Left renal pelvis (tissue), 4 donors: Measurements from ENCODE around the gene RBP3. TPM values are rescaled to one million over a fixed set of nuclear protein-coding genes. Genes with fewer than 3 reads are reported as not detected.

Experiments used
- DNase-seq, 4 donors: peaks; one replicate each; pipeline ENCODE4 v3.0.0-alpha.2; 2013; ENCODE audit warnings: low read depth in 4 of 4, low spot score in 3 of 4
- polyA plus RNA-seq, 4 donors: library from polyadenylated mRNA; unstranded; fragments of 120-200 nt; gene quantifications; one replicate each; pipeline ENCODE4 v1.2.1, GENCODE V29; 2013; ENCODE audit not compliant: insufficient read length in 4 of 4

The RBP3 gene
- polyA plus RNA-seq, 4 donors: 0.04 to 0.11 (median 0.08) TPM

DNA sequence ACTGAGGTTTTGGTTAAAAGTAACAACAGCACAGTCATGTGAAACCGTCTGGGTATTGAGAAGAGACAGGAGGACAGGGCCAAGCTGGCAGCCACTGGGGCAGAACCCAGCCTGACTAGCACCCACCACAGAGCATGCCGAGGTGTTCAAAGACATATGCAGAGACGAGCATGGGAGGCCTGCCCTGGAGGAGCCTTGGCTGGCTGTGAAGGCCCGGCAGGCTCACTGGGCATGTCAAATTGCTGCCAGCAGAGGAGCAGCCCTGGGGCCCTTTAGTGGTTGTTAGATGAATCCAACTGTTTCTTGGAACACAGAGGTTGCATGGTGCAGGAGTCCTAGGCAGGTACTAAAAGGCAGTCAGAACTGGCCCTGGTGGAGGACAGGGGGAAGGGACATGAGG lies 30.9 kb upstream of the RBP3 start:
- no peak for DNase-seq

DNA sequence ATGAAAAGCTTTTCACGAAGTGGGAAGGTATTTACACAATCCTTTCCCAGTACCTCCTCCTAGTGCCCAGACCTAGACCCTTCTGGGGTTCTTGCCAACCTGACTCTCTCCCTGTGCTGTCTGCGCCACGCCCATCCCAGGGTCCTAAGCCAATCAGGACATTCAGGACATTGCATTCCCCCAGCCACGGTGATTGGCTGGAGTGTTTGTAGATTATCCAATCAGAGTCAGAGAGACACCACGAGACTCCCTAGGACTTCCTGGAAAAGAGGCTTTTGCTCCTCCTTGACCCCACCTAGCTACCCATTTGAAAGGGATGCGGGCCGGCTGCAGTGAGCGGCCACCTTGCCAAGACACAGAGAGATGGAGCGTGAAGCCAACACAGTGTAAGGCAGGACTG lies 29.5 kb upstream of the RBP3 start:
- no peak for DNase-seq

- DNase-seq: no peak
Observed at GRCh38 chr10:47319784-47320183, 28.4 kb upstream of the RBP3 start.

DNA sequence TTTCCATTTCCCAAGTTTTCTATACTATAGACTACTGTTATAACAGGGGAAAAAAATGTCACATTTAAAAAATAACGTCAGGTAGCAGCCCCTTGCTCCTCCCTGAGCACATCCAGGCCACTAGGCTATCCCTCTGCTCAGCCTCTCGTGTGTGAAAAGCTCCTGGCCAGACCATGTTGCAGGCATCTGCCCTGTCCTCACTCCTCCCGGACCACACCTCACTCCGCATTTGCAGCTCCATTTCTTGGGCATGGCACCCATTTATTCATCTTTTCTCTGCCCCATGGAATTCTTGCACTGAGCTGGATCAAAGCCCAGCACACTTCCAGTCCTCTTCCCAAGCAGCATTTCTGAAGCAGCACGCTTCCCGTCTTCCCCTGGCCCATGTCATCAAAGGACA lies 27.4 kb upstream of the RBP3 start:
- DNase-seq: no peak

- no peak for DNase-seq
Observed at GRCh38 chr10:47321521-47322195, 26.5 kb upstream of the RBP3 start.

- no peak for DNase-seq
Observed at GRCh38 chr10:47322300-47323061, 25.7 kb upstream of the RBP3 start, which contains the start of gene GDF2. TSS of gene GDF2 (plus strand) at chr10:47322454. CDS start at chr10:47322669, 215 bp downstream.

DNA sequence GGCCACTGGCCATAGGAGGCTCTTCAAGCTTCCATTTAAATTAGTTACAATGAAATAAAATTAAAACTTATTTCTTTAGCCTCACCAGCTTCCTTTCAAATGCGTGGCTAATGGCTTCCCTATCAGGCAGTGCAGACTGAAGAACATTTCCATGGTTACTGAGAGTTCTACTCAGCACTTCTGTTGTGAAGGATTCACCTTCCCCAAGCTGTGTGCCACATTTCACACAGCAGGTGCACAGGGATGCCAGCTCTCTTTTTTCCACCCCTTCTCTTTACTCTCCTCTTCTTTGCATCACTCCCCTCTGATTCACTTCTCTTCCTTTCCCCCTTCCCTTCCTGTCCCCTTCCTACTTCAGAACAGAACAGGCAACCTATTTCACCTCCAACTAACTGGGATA lies 25.1 kb upstream of the RBP3 start:
- DNase-seq: no peak

DNA sequence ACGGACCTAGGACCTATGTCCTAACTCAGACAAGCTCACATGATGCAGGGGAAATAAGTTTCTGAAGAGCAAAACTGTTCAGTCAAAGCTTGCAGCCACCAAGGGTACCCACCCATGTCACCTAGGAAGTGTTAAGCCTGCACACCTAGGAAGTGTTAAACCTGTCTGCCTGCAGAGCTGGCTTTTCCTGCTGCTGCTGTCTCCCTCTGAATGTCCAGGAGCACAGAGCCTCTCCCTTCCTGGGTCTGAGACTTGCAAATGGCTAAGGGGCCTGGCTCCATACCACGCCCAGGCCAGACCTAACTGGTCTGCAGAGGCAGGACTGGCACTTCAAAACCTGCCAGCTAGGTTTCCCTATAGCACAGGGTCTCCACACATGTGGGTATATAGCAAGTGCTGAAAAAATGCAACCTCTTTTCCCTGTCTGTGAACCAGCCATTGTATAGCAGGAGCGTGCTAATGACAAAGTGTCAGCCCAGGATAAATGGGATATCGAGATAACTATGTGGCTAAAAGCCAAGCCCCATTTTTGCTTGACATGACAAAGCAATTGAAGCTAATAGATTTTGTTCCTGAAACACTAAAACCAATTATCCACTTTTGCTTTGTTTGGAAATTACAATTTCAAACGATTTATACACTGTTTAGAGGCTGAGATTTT lies 24.4 kb upstream of the RBP3 start:
- no peak for DNase-seq

DNA sequence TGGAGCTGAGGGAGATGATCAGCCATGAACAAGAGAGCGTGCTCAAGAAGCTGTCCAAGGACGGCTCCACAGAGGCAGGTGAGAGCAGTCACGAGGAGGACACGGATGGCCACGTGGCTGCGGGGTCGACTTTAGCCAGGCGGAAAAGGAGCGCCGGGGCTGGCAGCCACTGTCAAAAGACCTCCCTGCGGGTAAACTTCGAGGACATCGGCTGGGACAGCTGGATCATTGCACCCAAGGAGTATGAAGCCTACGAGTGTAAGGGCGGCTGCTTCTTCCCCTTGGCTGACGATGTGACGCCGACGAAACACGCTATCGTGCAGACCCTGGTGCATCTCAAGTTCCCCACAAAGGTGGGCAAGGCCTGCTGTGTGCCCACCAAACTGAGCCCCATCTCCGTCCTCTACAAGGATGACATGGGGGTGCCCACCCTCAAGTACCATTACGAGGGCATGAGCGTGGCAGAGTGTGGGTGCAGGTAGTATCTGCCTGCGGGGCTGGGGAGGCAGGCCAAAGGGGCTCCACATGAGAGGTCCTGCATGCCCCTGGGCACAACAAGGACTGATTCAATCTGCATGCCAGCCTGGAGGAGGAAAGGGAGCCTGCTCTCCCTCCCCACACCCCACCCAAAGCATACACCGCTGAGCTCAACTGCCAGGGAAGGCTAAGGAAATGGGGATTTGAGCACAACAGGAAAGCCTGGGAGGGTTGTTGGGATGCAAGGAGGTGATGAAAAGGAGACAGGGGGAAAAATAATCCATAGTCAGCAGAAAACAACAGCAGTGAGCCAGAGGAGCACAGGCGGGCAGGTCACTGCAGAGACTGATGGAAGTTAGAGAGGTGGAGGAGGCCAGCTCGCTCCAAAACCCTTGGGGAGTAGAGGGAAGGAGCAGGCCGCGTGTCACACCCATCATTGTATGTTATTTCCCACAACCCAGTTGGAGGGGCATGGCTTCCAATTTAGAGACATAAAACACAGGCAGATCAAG lies 22.6 kb upstream of the RBP3 start:
- DNase-seq: no peak

DNA sequence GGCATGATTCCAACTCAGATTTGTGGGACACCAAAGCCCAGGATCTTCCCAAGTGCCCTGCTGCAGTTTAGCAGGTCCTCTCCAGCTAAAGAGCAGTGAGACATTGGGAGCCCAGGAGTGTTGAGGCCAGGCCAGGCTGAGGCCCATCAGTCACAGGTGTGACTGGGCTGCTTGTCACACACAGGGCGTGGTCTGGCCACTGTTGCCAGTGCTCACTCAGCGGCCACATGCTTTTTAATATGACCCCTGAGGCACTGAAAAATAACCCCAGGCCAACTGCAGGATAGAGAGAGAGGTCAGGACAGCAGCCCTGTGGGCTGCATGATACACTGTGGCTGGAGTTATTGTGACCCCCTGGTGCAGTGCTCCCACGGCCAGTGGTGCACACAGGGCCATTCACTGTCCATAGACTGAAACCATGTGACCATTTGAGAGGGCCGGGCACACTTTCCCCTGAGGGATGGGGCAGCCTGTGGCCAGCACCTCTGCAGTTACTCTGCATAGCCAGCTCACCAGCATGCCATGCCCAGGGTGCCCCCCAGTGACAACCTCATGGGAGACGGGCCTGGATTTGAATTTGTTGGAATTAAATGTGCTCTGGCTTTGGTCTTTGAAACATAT lies 21.7 kb upstream of the RBP3 start:
- no peak for DNase-seq

DNA sequence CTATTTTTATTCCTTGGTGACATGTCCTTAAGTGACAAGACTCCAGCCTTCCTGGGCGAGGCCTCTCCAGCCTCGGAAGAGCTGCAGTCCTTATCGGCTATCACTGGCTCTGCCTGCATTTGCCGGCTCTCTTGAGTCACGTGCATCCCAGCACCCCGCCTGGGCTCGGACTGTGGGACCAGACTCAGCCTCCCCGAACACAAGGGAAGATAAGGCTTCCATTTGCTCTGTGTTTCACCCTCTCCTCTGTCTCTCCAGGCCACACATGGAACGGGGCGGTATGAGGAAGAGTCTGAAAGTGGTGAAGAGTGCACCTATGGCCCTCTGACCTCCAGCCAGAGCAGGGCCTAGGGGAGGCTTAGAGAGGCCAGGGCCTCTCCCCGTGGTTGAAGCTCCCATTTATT lies 21.2 kb upstream of the RBP3 start:
- no peak for DNase-seq

DNA sequence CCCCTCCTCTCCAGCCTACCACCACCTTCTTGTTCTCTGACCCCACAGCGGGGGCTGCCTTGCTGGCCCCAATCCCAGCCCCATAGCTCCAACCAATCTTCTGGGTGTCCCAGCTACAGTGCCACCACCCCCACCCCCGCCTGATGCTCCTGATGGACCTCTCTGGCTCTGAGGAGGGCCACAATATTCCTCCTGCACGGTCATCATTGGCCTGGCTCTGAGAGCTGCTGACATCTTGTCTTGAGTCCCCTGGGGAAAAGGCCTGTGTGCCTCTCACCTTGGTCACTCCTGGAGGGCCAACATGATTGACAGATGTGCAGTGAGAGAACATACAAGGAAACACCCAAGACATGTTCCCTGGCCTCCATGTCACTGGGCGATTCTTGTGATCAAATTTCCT lies 18.3 kb upstream of the RBP3 start:
- DNase-seq: no peak

GRCh38 chr10:47330366-47330765 lies 17.8 kb upstream of the RBP3 start:
- DNase-seq: no peak

DNA sequence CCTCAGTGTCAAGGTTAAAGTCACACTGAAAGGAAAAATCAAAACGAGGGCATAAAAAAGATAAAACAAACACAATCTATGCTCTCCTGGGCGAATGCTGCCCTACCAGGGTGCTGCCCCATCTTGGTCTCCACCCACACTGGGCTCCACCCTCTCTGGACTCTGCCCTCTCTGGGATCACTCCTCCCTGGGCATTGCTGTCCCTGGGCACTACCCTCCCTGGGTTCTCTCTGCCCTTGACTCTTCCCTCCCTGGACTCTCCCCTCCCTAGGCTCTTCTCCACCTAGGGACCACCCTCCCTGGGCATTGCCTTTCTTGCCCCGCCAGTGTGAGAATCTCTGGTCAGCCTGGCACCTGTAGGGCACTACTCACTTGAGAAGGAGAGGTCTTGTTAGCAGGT lies 17.4 kb upstream of the RBP3 start:
- no peak for DNase-seq

DNA sequence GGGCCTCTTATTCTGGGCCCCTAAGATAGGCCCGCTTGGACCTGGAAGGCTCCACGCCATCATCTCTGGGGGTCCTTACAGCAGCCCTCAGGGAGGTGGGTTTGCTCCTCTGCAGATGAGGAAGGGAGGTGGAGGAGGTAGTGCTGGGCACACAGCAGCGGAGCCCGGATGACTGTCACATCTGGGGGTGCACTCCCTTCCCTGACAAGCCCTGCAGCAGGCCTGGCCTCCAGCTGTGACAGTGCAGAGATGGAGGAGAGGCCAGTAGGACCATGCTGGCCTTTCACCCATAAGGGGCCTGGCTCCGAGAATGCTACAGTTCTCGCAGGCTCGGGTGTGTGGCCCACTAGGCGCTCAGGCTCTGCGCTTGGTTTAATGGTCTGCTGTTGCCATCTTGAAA lies 16.7 kb upstream of the RBP3 start:
- DNase-seq: no peak

- DNase-seq: no peak
Observed at GRCh38 chr10:47331954-47332353, 16.2 kb upstream of the RBP3 start.

DNA sequence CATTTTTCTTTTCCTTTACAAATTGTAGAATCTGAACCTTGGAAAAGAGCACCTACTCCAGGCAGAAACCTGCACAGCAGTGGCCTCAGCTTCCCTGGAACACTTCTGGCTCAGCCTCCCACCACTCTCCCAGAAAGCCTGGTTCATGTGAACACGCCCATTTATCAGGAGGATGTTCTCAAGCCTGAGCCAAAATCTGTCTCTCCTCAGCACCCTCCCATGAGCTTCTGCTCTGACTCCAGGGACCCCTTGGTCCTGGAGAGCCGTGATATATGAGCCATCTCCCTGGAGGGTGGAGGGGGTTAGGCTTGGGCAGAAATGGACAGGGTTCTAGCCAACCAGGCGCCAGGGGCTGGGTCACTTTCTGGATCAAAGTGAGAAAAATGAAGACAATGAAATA lies 15.8 kb upstream of the RBP3 start:
- DNase-seq: no peak

DNA sequence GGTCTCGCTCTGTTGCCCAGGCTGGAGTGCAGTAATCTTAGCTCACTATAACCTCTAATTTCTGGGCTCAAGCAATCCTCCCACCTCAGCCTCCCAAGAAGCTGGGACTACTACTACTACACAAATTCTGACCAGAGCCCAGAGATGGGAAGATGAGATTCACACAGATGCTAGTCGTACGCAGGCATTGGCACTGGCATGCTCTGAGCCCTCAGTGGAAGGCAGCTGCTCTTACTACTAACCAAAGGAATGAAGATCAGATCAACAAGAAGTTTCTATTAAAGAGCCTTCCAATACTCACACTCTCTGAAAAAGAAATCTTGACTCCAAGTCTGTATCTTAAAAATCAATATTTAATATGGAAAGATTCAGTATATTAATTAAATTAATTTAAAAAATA lies 15.2 kb upstream of the RBP3 start:
- DNase-seq: no peak

- no peak for DNase-seq
Observed at GRCh38 chr10:47333532-47333931, 14.6 kb upstream of the RBP3 start.
